Hepatocyte (in vitro differentiated cells): ENCODE data around the gene CC2D1B.

Source experiments
- EZH2 ChIP-seq: fragments of 200-600 bp; sonication (generic); IDR thresholded peaks from 2 replicates; pipeline ENCODE4 v1.6.1; 2016; ENCODE audit warnings: antibody characterized with exemption, mild to moderate bottlenecking, borderline replicate concordance
- EZH2phosphoT487 ChIP-seq: fragments of 200-600 bp; sonication (generic); IDR thresholded peaks from one replicate; pipeline ENCODE4 v1.6.1; 2018; ENCODE audit warnings: antibody characterized with exemption, mild to moderate bottlenecking, low read depth, moderate library complexity; ENCODE audit not compliant: unreplicated experiment, severe bottlenecking
- TF ChIP-seq, protein P1 (sequence below): fragments of 200-600 bp; sonication (generic); IDR thresholded peaks from 2 replicates; pipeline ENCODE4 v1.5.1; 2016; ENCODE audit warnings: antibody characterized with exemption, mild to moderate bottlenecking; ENCODE audit not compliant: poor library complexity

DNA sequence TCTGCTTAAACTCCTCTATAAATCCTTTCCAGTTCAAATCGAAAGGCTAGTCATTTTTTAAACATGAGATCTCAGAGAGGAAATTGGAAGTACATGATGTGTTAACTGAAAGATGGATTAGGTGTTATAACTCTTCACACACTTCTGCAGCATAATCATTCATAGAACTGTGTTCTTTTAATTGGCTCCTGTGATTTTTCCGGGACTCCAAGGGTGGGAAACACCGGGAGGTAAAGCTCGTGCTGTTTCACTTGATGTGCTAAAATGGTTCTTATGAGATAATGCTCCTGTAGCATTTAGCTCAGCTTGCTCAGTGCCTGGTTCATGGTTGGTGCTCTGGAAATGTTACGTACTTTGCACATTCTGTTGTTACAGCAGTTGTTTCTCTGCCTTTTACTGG, 40.2 kb downstream of the CC2D1B start:
- TF ChIP-seq EZH2 (no peak), EZH2phosphoT487 (no peak)
- TF ChIP-seq, protein P1, sequence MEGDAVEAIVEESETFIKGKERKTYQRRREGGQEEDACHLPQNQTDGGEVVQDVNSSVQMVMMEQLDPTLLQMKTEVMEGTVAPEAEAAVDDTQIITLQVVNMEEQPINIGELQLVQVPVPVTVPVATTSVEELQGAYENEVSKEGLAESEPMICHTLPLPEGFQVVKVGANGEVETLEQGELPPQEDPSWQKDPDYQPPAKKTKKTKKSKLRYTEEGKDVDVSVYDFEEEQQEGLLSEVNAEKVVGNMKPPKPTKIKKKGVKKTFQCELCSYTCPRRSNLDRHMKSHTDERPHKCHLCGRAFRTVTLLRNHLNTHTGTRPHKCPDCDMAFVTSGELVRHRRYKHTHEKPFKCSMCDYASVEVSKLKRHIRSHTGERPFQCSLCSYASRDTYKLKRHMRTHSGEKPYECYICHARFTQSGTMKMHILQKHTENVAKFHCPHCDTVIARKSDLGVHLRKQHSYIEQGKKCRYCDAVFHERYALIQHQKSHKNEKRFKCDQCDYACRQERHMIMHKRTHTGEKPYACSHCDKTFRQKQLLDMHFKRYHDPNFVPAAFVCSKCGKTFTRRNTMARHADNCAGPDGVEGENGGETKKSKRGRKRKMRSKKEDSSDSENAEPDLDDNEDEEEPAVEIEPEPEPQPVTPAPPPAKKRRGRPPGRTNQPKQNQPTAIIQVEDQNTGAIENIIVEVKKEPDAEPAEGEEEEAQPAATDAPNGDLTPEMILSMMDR, result no peak
